Mammary epithelial cell (primary cell): ENCODE measurements around the gene SEPTIN5.

Experiments used
- EZH2 ChIP-seq: IDR thresholded peaks from 2 replicates; pipeline ENCODE4 v1.6.1; 2012; ENCODE audit warnings: low read length, inconsistent platforms, borderline replicate concordance
- TF ChIP-seq, protein P1 (sequence below), 2 donors: IDR thresholded peaks in 1 of 2; conservative IDR thresholded peaks in 1 of 2; 2 replicates each; pipeline ENCODE4 v1.5.1; 2011 to 2012; ENCODE audit warnings: inconsistent platforms in 2 of 2, low read length in 2 of 2, mild to moderate bottlenecking in 2 of 2, control low read depth in 1 of 2, low read depth in 1 of 2; ENCODE audit not compliant: insufficient read depth in 1 of 2; ENCODE audit errors: extremely low read depth in 1 of 2

DNA sequence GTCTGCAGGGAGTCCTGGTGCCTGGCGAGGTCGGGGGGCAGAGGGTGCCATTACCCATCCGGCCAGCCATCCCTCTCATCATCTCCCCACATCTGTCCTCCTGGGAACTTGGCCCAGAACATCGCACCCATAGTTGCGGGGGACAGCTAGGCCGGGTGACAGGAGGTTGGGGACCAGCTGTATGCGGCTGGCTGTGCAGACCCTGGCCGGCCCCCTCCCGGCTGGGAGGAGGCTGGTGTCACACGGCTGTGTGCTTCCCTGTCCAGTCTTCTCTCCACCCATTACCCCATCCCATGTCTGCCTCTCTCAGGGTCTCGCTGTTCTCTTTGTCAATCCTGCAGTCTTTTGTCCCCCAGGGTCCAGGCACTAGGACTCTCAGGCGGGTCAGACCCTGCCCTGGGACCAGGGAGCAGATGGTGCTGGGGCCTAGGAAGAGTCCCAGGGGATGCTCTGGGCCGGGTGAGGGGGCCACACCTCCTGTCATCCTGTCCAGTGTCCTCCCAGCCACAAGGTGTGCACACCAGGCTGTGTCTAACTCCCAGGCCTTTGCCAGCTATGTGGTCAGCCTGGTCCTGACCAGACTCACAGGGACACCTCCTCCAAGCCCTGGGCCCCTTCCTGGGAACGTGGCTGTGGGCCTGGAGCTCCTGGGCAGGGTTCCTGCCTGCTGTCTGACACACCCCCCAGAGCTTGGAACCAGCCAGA is 39.8 kb downstream of the SEPTIN5 start:
- TF ChIP-seq, protein P1, sequence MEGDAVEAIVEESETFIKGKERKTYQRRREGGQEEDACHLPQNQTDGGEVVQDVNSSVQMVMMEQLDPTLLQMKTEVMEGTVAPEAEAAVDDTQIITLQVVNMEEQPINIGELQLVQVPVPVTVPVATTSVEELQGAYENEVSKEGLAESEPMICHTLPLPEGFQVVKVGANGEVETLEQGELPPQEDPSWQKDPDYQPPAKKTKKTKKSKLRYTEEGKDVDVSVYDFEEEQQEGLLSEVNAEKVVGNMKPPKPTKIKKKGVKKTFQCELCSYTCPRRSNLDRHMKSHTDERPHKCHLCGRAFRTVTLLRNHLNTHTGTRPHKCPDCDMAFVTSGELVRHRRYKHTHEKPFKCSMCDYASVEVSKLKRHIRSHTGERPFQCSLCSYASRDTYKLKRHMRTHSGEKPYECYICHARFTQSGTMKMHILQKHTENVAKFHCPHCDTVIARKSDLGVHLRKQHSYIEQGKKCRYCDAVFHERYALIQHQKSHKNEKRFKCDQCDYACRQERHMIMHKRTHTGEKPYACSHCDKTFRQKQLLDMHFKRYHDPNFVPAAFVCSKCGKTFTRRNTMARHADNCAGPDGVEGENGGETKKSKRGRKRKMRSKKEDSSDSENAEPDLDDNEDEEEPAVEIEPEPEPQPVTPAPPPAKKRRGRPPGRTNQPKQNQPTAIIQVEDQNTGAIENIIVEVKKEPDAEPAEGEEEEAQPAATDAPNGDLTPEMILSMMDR (conservative IDR thresholded peaks at IDR 0.05 in 1 of 2, IDR thresholded peaks at IDR 0.05 in 1 of 2; ENCODE audit: extremely low read depth in 1 of 2, insufficient read depth in 1 of 2, low read depth in 1 of 2, low read length in 2 of 2), result no peak
- TF ChIP-seq EZH2, result no peak
